HepG2 (cell line): ENCODE results near the gene JAZF1. TPM values are rescaled to one million over a fixed set of nuclear protein-coding genes. Genes with fewer than 3 reads are reported as not detected.

ENCODE experiments used
- SPEN ChIP-seq: sonication (generic); formaldehyde crosslinking; IDR thresholded peaks from 2 replicates; pipeline ENCODE4 v1.5.1; 2020; ENCODE audit warnings: low read depth, mild to moderate bottlenecking, missing genetic modification reagents
- ZBTB3 ChIP-seq: sonication (generic); formaldehyde crosslinking; IDR thresholded peaks from 2 replicates; pipeline ENCODE4 v1.4.0; 2020; ENCODE audit warnings: low read depth, mild to moderate bottlenecking, moderate library complexity, missing genetic modification reagents, borderline replicate concordance
- ZNF354B ChIP-seq: sonication (generic); formaldehyde crosslinking; IDR thresholded peaks from 2 replicates; pipeline ENCODE4 v1.8.0; 2022; ENCODE audit warnings: mild to moderate bottlenecking, missing genetic modification reagents
- ZNF670 ChIP-seq: sonication (generic); formaldehyde crosslinking; IDR thresholded peaks from 2 replicates; pipeline ENCODE4 v1.8.0; 2022; ENCODE audit warnings: mild to moderate bottlenecking, missing genetic modification reagents, borderline replicate concordance
- polyA plus RNA-seq, 8 experiments: library from polyadenylated mRNA; depleted of rRNA in 3 of 8; stranded (reverse) in 7 of 8; unstranded in 1 of 8; fragments of >200 nt; fragmentation: Illumina TruSeq in 4 of 8; extraction: Trizol in 4 of 8; gene quantifications; 2 replicates each; pipeline versions ENCODE4 v1.2.1 to v1.2.3, GENCODE V29; 2011 to 2016; ENCODE audit warnings: low read depth in 4 of 8, missing spikeins in 1 of 8, mixed read lengths in 1 of 8; ENCODE audit not compliant: insufficient read depth in 1 of 8
- total RNA-seq, 5 experiments: library from RNA; depleted of rRNA; stranded (reverse); fragments of >200 nt; fragmentation: Illumina TruSeq; extraction: Trizol; gene quantifications; 2 replicates each; pipeline ENCODE4 v1.2.3, GENCODE V29; 2016; ENCODE audit warnings: low read depth in 1 of 5
- TF ChIP-seq, protein P1 (sequence below): sonication (generic); formaldehyde crosslinking; IDR thresholded peaks from 2 replicates; pipeline ENCODE4 v1.5.0; 2020; ENCODE audit warnings: mild to moderate bottlenecking, missing genetic modification reagents
- TF ChIP-seq, protein P2 (sequence below): sonication (generic); formaldehyde crosslinking; IDR thresholded peaks from 2 replicates; pipeline ENCODE4 v1.5.0; 2020; ENCODE audit warnings: mild to moderate bottlenecking, missing genetic modification reagents
- TF ChIP-seq, protein P3 (sequence below): sonication (generic); formaldehyde crosslinking; IDR thresholded peaks from 2 replicates; pipeline ENCODE4 v1.8.1; 2023; ENCODE audit warnings: mild to moderate bottlenecking, missing genetic modification reagents
- TF ChIP-seq, protein P4 (sequence below): sonication (generic); formaldehyde crosslinking; IDR thresholded peaks from 2 replicates; pipeline ENCODE4 v1.4.0; 2020; ENCODE audit warnings: missing genetic modification reagents

The JAZF1 gene
- total and polyA plus RNA-seq, 2 of the 13 experiments (the other 11 are each of a cell fraction or from before 2014, with no cell fraction given): not detected

DNA sequence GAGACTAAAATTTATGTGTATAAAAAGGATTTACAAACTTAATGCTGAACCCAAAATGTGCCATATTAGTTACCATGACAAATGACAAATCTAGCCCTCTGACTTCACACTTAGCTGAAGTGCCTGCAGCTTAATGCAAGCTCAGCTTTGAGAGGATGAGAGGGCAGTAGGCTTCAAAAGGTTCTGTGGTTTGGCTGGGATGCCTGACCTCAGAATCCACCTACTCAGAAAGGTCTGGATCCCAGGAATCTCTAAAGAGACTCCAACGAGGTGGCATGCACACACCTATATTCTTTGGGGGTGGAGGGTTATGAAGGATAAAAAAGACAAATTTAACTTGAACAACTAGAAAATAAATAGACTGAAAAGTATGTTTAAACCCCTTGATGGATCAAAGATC lies 227.2 kb downstream of the JAZF1 start (continued):
- TF ChIP-seq ZNF670 (CRISPR knock-in tag): no peak
- TF ChIP-seq, protein P1, sequence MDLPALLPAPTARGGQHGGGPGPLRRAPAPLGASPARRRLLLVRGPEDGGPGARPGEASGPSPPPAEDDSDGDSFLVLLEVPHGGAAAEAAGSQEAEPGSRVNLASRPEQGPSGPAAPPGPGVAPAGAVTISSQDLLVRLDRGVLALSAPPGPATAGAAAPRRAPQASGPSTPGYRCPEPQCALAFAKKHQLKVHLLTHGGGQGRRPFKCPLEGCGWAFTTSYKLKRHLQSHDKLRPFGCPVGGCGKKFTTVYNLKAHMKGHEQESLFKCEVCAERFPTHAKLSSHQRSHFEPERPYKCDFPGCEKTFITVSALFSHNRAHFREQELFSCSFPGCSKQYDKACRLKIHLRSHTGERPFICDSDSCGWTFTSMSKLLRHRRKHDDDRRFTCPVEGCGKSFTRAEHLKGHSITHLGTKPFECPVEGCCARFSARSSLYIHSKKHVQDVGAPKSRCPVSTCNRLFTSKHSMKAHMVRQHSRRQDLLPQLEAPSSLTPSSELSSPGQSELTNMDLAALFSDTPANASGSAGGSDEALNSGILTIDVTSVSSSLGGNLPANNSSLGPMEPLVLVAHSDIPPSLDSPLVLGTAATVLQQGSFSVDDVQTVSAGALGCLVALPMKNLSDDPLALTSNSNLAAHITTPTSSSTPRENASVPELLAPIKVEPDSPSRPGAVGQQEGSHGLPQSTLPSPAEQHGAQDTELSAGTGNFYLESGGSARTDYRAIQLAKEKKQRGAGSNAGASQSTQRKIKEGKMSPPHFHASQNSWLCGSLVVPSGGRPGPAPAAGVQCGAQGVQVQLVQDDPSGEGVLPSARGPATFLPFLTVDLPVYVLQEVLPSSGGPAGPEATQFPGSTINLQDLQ (CRISPR knock-in tag): no peak
- TF ChIP-seq, protein P2, sequence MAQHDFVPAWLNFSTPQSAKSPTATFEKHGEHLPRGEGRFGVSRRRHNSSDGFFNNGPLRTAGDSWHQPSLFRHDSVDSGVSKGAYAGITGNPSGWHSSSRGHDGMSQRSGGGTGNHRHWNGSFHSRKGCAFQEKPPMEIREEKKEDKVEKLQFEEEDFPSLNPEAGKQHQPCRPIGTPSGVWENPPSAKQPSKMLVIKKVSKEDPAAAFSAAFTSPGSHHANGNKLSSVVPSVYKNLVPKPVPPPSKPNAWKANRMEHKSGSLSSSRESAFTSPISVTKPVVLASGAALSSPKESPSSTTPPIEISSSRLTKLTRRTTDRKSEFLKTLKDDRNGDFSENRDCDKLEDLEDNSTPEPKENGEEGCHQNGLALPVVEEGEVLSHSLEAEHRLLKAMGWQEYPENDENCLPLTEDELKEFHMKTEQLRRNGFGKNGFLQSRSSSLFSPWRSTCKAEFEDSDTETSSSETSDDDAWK: no peak
- TF ChIP-seq, protein P3, sequence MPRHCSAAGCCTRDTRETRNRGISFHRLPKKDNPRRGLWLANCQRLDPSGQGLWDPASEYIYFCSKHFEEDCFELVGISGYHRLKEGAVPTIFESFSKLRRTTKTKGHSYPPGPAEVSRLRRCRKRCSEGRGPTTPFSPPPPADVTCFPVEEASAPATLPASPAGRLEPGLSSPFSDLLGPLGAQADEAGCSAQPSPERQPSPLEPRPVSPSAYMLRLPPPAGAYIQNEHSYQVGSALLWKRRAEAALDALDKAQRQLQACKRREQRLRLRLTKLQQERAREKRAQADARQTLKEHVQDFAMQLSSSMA (CRISPR knock-in tag): no peak
- TF ChIP-seq ZBTB3 (CRISPR knock-in tag): no peak
- no peak for TF ChIP-seq ZNF354B (CRISPR knock-in tag)
- no peak for TF ChIP-seq SPEN (CRISPR knock-in tag)
- TF ChIP-seq, protein P4, sequence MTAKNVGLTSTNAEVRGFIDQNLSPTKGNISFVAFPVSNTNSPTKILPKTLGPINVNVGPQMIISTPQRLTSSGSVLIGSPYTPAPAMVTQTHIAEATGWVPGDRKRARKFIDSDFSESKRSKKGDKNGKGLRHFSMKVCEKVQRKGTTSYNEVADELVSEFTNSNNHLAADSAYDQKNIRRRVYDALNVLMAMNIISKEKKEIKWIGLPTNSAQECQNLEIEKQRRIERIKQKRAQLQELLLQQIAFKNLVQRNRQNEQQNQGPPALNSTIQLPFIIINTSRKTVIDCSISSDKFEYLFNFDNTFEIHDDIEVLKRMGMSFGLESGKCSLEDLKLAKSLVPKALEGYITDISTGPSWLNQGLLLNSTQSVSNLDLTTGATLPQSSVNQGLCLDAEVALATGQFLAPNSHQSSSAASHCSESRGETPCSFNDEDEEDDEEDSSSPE (CRISPR knock-in tag): no peak
- TF ChIP-seq, all 625 proteins: peak for 0
